Neural cell (in vitro differentiated cells): ENCODE results near the gene GPR25. TPM values are rescaled to one million over a fixed set of nuclear protein-coding genes. Genes with fewer than 3 reads are reported as not detected.

ENCODE experiments used
- H2AFZ ChIP-seq: fragments of 200-600, 300-800 bp; sonication (generic), shearing (Covaris generic); 2 replicates; pipeline ENCODE4 v1.6.0; 2014; ENCODE audit warnings: low read depth, mild to moderate bottlenecking, antibody characterized with exemption, low read length, moderate library complexity
- H3F3A ChIP-seq: fragments of 200-600 bp; shearing (Covaris generic); 2 replicates; pipeline ENCODE4 v1.6.1; 2016; ENCODE audit warnings: mild to moderate bottlenecking, moderate library complexity, mixed read lengths, antibody characterized with exemption, low read length; ENCODE audit not compliant: insufficient read depth, poor library complexity, severe bottlenecking
- H3K27ac ChIP-seq: fragments of 200-600, 300-800 bp; sonication (generic), shearing (Covaris generic); 2 replicates; pipeline ENCODE4 v1.5.1; 2014; ENCODE audit warnings: mild to moderate bottlenecking, low read length, moderate library complexity
- H3K27me3 ChIP-seq: fragments of 300-800, 200-600 bp; sonication (generic), shearing (Covaris generic); 2 replicates; pipeline ENCODE4 v1.6.0; 2014; ENCODE audit warnings: mild to moderate bottlenecking, low read depth, low read length, moderate library complexity; ENCODE audit not compliant: insufficient read depth
- H3K36me3 ChIP-seq: fragments of 300-800, 200-600 bp; sonication (generic), shearing (Covaris generic); 2 replicates; pipeline ENCODE4 v1.5.1; 2014; ENCODE audit warnings: mild to moderate bottlenecking, antibody characterized with exemption, low read length, moderate library complexity; ENCODE audit not compliant: insufficient read depth
- H3K4me2 ChIP-seq: fragments of 300-800, 200-600 bp; sonication (generic), shearing (Covaris generic); 2 replicates; pipeline ENCODE4 v1.6.0; 2014; ENCODE audit warnings: mild to moderate bottlenecking, low read length
- H3K4me3 ChIP-seq: fragments of 300-800, 200-600 bp; sonication (generic), shearing (Covaris generic); 2 replicates; pipeline ENCODE4 v1.5.1; 2014; ENCODE audit warnings: mild to moderate bottlenecking, low read length, moderate library complexity
- H3K79me2 ChIP-seq: fragments of 200-600 bp; shearing (Covaris generic); replicated peaks from 2 replicates; pipeline ENCODE4 v1.6.0; 2014; ENCODE audit warnings: mild to moderate bottlenecking, low read length, moderate library complexity; ENCODE audit not compliant: insufficient read depth
- H3K9ac ChIP-seq: fragments of 300-800, 200-600 bp; sonication (generic), shearing (Covaris generic); 2 replicates; pipeline ENCODE4 v1.6.1; 2016; ENCODE audit warnings: mild to moderate bottlenecking, low read length, mixed read lengths
- H3K9me2 ChIP-seq: fragments of 200-600 bp; shearing (Covaris generic); 2 replicates; pipeline ENCODE4 v1.6.1; 2016; ENCODE audit warnings: mild to moderate bottlenecking, low read length, mixed read lengths; ENCODE audit not compliant: insufficient read depth
- H3K9me3 ChIP-seq: fragments of 200-600, 300-800 bp; sonication (generic), shearing (Covaris generic); 2 replicates; pipeline ENCODE4 v1.6.1; 2016; ENCODE audit warnings: mild to moderate bottlenecking, mixed run types, low read length, moderate library complexity, mixed read lengths
- H4K20me1 ChIP-seq: fragments of 200-600 bp; shearing (Covaris generic); 2 replicates; pipeline ENCODE4 v1.6.1; 2016; ENCODE audit warnings: mild to moderate bottlenecking, mixed run types; ENCODE audit not compliant: insufficient read depth
- CTCF ChIP-seq: fragments of 450-650 bp; IDR thresholded peaks from 2 replicates; pipeline ENCODE4 v1.5.1; 2014; ENCODE audit warnings: antibody characterized with exemption, mild to moderate bottlenecking, moderate library complexity; ENCODE audit not compliant: poor library complexity, severe bottlenecking
- EP300 ChIP-seq: fragments of 450-650 bp; conservative IDR thresholded peaks from 2 replicates; pipeline ENCODE4 v1.6.1; 2014; ENCODE audit warnings: antibody characterized with exemption, mild to moderate bottlenecking, moderate library complexity; ENCODE audit not compliant: poor library complexity, severe bottlenecking
- EZH2 ChIP-seq: fragments of 200-600, 300-800 bp; shearing (Covaris generic), sonication (generic); IDR thresholded peaks from 2 replicates; pipeline ENCODE4 v1.6.1; 2014; ENCODE audit warnings: antibody characterized with exemption, low read length, borderline replicate concordance, mild to moderate bottlenecking; ENCODE audit not compliant: insufficient read depth, poor library complexity, severe bottlenecking
- MXI1 ChIP-seq: fragments of 450-650 bp; conservative IDR thresholded peaks from 2 replicates; pipeline ENCODE4 v1.6.1; 2014; ENCODE audit warnings: antibody characterized with exemption, mild to moderate bottlenecking; ENCODE audit not compliant: poor library complexity, severe bottlenecking
- POLR2AphosphoS5 ChIP-seq: IDR thresholded peaks from 2 replicates; pipeline ENCODE4 v1.6.1; 2012
- RAD21 ChIP-seq: fragments of 450-650 bp; conservative IDR thresholded peaks from 2 replicates; pipeline ENCODE4 v1.6.1; 2014; ENCODE audit warnings: antibody characterized with exemption, mild to moderate bottlenecking, moderate library complexity
- REST ChIP-seq: IDR thresholded peaks from 2 replicates; pipeline ENCODE4 v1.6.1; 2012; ENCODE audit warnings: borderline replicate concordance
- SMC3 ChIP-seq: fragments of 450-650 bp; conservative IDR thresholded peaks from 2 replicates; pipeline ENCODE4 v1.6.1; 2014; ENCODE audit warnings: antibody characterized with exemption, mild to moderate bottlenecking, moderate library complexity; ENCODE audit not compliant: poor library complexity
- TAF1 ChIP-seq: IDR thresholded peaks from 2 replicates; pipeline ENCODE4 v1.6.1; 2012; ENCODE audit warnings: low read depth
- polyA plus RNA-seq: library from polyadenylated mRNA; depleted of rRNA; stranded (reverse); fragments of >200 nt; gene quantifications from 2 replicates; pipeline ENCODE4 v1.2.3, GENCODE V29; 2014

GPR25 gene
- polyA plus RNA-seq, 1 donor from 2014 or later: not detected

- no peak overlapping the region for H3K4me3 ChIP-seq
- H3K4me2 ChIP-seq: no peak overlapping the region
- H3K27me3 ChIP-seq: no peaks in the 10 kb centered on the region
- no peak for TF ChIP-seq EP300
- TF ChIP-seq REST: no peak
- TF ChIP-seq MXI1: no peak
- no peak for TF ChIP-seq EZH2
- no peak for TF ChIP-seq CTCF
- TF ChIP-seq RAD21: no peak
- TF ChIP-seq TAF1: no peak
- TF ChIP-seq SMC3: no peak
- no peak for TF ChIP-seq POLR2AphosphoS5
- no peak overlapping the region for H2AFZ ChIP-seq
- no peaks in the 10 kb centered on the region for H4K20me1 ChIP-seq
- H3K9me3 ChIP-seq: no peaks in the 10 kb centered on the region
- no peaks in the 10 kb centered on the region for H3K79me2 ChIP-seq
- no peak overlapping the region for H3K9ac ChIP-seq
- no peaks in the 10 kb centered on the region for H3K36me3 ChIP-seq
- no peaks in the 10 kb centered on the region for H3F3A ChIP-seq
- no peak overlapping the region for H3K27ac ChIP-seq
- no peaks in the 10 kb centered on the region for H3K9me2 ChIP-seq
These were observed 412 bp downstream of the GPR25 start for GRCh38 chr1:200873116-200873670.

- H3K4me3 ChIP-seq: no peak overlapping the region
- no peak overlapping the region for H3K4me2 ChIP-seq
These were observed 1.1 kb downstream of the GPR25 start for GRCh38 chr1:200873671-200874397.

More at GRCh38 chr1:200873671-200874397, 1.1 kb downstream of the GPR25 start:
- Histone ChIP-seq H3K9ac (no peak overlapping the region), H3K9me2 (no peaks in the 10 kb centered on the region), H3F3A (no peaks in the 10 kb centered on the region), H3K27me3 (no peaks in the 10 kb centered on the region), H3K79me2 (no peaks in the 10 kb centered on the region), H2AFZ (no peak overlapping the region), H3K9me3 (no peaks in the 10 kb centered on the region), H4K20me1 (no peaks in the 10 kb centered on the region), H3K27ac (no peak overlapping the region), H3K36me3 (no peaks in the 10 kb centered on the region)
- no peak for TF ChIP-seq RAD21
- no peak for TF ChIP-seq REST
- TF ChIP-seq SMC3: no peak
- no peak for TF ChIP-seq EP300
- no peak for TF ChIP-seq CTCF
- no peak for TF ChIP-seq POLR2AphosphoS5
- no peak for TF ChIP-seq TAF1
- no peak for TF ChIP-seq EZH2
- no peak for TF ChIP-seq MXI1
